ENCODE results near the gene NFIA.

Gene NFIA

GRCh38 chr1:61083013-61083806 lies 849 bp downstream of the NFIA start:
- FAIRE-seq (no peak), DNase-seq (ENCODE audit: low spot score) (no peak)

GRCh38 chr1:61083807-61084440 lies 1.6 kb downstream of the NFIA start:
- DNase-seq (ENCODE audit: low spot score): no peak
- peak; percentile 15 for FAIRE-seq

DNA sequence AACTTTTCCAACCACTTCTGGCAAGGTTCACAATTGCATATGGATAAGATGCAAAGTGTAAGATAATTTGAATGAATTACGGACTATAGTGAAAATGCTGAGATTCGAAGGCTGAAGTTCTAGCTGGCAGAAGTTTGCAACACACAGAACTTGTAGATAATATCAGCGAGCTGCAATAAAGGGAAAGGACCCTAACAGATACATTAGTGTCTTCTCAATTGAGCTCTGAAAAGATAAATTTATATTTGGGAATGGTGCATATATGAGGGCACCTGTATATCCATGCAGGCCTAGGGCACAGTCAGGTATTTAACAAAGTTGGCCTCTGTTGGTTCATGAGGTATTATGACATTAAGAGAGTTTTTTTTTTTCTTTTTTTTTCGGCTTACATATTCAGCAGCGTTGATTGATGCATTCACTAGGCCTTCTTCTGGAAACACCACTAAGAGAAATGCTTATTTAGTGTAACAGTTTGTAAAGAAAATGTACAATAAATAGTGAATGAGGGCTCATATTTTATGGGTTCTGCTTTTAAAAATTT lies 2.2 kb downstream of the NFIA start:
- FAIRE-seq (no peak), DNase-seq (ENCODE audit: low spot score) (no peak)

DNA sequence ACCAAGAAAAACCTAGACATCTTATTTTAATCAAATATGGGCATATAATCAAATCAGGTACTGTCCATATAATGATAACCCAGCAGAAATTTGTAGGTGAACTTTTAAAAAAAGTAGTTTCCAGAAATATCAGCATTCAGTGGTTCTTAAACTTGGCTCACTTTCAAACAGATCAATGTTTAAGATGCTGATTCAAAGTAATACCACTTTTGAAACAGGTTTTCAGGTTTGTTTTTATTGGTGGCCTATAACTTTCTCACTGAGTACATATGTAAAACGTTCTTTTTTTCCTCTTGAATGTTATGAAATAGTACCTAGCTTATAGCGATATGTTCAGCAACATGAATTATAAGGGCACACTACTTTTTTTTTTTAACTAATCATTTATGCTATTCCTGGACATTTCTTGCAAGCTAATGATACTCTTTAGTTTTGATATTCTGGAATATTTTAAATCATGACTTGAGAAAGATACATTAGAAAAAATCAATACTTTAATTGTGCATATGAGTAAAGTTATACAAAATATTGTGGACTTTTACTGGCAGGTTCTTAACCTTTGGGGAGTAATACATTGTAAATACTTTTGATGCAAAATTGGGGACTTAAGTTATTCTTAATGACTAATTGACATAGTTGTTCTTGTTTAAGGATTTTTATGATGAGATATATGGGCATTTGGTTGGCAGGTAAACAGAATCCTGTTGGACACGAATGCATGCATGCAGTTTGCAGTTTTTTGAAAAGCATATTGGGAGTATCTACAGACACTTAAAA lies 3.0 kb downstream of the NFIA start:
- DNase-seq (ENCODE audit: low spot score): no peak
- FAIRE-seq: no peak

- FAIRE-seq (no peak), DNase-seq (ENCODE audit: low spot score) (no peak)
These were observed 3.8 kb downstream of the NFIA start for GRCh38 chr1:61085983-61086644.

DNA sequence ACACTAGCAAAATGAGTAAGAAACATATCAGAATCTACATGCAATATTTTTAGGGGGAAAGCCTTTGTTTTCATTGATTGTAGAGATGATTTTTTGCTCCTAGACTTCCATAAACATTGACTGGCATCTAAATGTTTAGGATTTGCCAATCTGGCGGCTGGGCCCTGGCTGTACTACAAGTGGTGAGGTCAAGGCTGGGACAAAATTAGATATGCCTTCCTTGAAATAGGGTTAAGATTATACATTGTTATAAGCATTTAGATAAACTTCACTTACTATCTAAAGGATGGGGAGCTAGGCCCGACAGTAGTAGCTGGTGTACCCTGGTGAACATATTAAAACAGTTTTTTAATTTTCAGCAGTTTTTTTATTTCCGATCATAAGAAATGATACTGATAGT lies 5.2 kb downstream of the NFIA start:
- FAIRE-seq: no peak
- no peak for DNase-seq (ENCODE audit: low spot score)

GRCh38 chr1:61088163-61088974 lies 6.0 kb downstream of the NFIA start:
- FAIRE-seq (no peak), DNase-seq (ENCODE audit: low spot score) (no peak)

DNA sequence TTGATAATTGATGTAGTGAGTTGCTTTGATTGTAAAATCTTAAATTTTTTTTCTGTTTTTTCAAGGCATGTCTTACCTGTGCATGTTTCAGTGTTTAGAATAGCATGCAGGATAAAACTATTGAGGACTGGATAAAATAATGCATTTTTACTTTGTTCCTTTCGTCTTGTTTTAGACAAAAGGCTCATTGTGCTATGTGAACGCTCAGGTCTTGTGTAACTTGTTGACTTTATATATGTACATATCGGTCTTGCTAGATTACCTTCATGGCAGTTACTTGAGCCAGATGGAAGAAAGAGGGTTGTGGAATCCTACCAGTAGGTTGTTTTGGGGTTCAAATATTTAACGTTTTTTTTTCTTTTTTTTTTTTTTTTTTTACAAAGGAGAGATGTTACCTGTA lies 7.0 kb downstream of the NFIA start:
- DNase-seq (ENCODE audit: low spot score) (no peak), FAIRE-seq (no peak)

- FAIRE-seq (no peak), DNase-seq (ENCODE audit: low spot score) (no peak)
These were observed 7.4 kb downstream of the NFIA start for GRCh38 chr1:61089741-61090140.

GRCh38 chr1:61090546-61091202 lies 8.3 kb downstream of the NFIA start:
- no peak for DNase-seq (ENCODE audit: low spot score)
- no peak for FAIRE-seq

GRCh38 chr1:61091455-61091854 lies 9.1 kb downstream of the NFIA start:
- DNase-seq (ENCODE audit: low spot score) (no peak), FAIRE-seq (no peak)

DNA sequence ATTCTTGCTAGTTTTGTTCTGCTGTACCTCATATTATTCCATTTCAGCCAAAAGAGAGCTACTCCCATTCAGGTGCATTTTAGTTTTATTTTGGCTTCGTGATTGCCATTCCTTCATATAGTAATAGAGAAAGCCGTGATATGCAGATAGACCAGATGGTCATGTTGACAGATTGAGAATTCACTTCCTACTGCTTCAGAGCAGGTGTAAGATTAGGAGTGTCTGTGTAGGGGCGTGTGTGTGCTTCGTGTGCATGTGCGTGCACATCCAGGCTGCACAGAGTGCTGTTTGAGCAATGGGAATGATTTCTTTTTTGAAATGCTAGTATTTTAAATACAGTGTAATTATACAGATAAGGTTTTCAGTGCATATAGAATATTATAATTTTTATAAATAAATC lies 10.3 kb downstream of the NFIA start:
- DNase-seq (ENCODE audit: low spot score) (no peak), FAIRE-seq (no peak)

DNA sequence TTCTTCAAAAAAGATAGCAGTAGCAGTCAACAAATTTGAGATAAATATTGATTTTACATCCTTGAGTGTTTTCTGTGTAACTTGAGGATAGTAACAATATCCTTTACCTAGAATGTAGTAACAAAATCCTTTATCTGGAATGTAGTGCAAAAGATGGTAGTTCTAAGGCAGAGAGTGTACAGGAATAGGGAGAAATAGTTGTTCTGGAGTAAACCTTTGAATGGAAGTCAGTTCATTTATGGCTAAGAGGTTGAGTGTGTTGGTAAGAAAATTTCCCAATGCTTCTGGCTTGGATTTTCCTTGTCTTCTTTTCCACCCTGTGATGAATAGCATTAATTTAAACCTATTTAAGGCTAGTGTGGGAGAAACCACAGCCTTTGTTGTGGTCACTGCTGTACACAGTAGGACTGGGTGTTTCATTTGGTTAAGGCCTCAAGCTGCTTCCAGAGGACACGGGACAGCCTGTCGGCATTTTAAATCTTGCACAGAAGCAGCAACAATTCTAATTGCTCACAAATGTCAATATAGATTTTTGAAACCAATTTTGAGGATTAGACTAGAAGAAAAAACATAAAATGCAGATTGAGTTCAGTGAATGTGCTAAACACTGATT lies 11.3 kb downstream of the NFIA start:
- DNase-seq (ENCODE audit: low spot score) (no peak), FAIRE-seq (no peak)

DNA sequence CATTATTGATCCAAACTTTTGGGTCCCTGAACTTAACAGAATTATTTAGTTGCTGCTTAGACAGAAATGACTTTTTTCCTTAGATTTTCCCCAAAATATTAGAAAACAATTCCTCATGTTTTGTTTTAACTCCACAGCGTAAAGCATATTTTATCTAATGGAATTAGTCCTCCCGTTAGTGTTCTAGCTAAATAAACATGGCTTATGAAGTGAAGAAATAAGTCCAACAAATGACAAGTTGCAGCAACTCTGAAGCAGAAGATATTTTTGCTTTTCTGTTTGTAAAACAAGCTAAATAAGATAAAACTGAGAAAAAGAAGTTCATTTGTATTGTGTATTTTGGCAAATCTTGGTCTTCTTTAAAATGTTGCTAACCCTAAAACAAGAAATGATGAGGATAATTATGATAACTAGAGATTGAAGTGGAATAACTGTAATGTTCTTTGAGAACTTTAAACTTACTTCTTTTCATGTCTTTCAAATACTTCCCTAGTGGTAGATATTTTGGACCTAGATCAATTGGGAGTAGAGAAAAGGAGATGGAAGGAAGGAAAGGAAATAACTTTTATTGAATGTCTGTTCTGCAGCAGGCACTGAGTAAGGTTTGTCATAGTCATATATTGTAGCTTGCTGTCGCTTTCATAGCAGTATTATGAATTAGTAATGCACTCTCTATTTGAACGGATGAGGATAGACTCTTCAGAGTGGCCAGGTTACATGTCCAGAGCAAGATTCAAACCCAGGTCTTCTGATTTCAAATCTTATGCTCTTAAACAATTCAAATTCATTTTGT lies 12.5 kb downstream of the NFIA start:
- FAIRE-seq (no peak), DNase-seq (ENCODE audit: low spot score) (no peak)

- DNase-seq (ENCODE audit: low spot score): no peak
- FAIRE-seq: no peak
These were observed 13.1 kb downstream of the NFIA start for GRCh38 chr1:61095470-61095812.

GRCh38 chr1:61097317-61097716 lies 15.0 kb downstream of the NFIA start:
- peak; percentile 71 for FAIRE-seq
- DNase-seq (ENCODE audit: low spot score): peak; percentile 38

DNA sequence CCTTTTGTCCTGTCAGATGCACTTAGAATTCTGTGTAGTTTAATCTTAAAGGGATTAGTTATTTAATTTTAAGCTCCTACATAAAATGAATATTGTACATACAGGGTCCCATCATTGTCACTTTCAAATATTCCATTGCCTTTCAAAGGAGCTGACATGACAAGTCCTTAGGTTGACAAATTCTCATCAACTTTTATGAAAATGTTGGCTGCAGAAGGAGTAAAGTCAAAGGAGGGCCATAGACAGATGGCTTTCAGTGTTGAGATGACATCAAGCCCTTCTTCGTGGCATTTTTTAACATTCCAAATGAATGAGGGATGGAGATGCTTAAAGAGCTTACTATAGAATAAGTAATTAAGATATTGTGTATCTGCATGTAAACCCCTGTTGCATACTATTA lies 15.4 kb downstream of the NFIA start:
- DNase-seq (ENCODE audit: low spot score) (no peak), FAIRE-seq (no peak)

DNA sequence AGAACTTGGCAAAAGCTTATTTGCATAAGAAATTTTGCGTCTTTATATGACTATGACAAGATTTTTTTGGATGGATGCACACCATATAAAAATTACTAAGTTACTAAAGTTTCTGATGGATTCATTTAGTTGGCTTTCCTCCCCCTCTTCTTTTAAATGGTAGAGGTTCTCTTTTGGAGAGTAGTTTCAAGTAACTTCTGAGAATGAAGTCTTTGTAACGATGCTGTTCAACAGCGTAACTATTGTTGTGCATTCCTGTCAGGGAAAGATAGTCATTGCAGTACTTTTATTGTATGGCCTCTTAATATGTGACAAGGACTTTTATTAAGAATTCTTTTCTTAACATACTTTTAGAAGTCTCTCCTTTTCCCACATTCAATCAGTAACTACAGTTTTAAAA lies 16.0 kb downstream of the NFIA start:
- FAIRE-seq (no peak), DNase-seq (ENCODE audit: low spot score) (no peak)

GRCh38 chr1:61098906-61099437 lies 16.6 kb downstream of the NFIA start:
- FAIRE-seq: no peak

More at GRCh38 chr1:61098906-61099437, 16.6 kb downstream of the NFIA start:
- no peak for DNase-seq (ENCODE audit: low spot score)
